Measurements from ENCODE around the gene ENTPD2. TPM values are rescaled to one million over a fixed set of nuclear protein-coding genes. Genes with fewer than 3 reads are reported as not detected.

The ENTPD2 gene
- total and polyA plus RNA-seq, 2 donors (not counting 1 experiment from before 2014, with no cell fraction given): under 0.01 TPM; not detected in 1

- no peaks in the 10 kb centered on the region for H4K20me1 ChIP-seq (ENCODE audit: control insufficient read depth, extremely low read depth, insufficient read depth, low read length)
- no peak within 1 kb of the TSS for H3K4me3 ChIP-seq (replicated peaks in 1 of 4; ENCODE audit: control extremely low read depth in 1 of 4, insufficient read depth in 1 of 4, low read depth in 3 of 4, low read length in 4 of 4)
- no peaks in the 10 kb centered on the region for H3K9me3 ChIP-seq (ENCODE audit: control insufficient read depth, insufficient read depth, low read depth, low read length)
- H3K27me3 ChIP-seq (ENCODE audit: control insufficient read depth, insufficient read depth, low read length): no peaks in the 10 kb centered on the region
- DNase-seq (ENCODE audit: low read depth in 2 of 2): no peak
- no peak within 1 kb of the TSS for H2AFZ ChIP-seq (ENCODE audit: low read length)
- TF ChIP-seq EZH2 (IDR thresholded peaks at IDR 0.05; ENCODE audit: low read length, missing control alignments) (no peak), CTCF (conservative IDR thresholded peaks at IDR 0.05 in 1 of 2, IDR thresholded peaks at IDR 0.05 in 1 of 2; ENCODE audit: low read depth in 1 of 2, low read length in 2 of 2) (no peak)
- no peak within 1 kb of the TSS for H3K9ac ChIP-seq (ENCODE audit: insufficient read depth, low read length)
- H3K4me2 ChIP-seq (ENCODE audit: extremely low read depth, insufficient read depth, low read length): no peak within 1 kb of the TSS
- peaks cover 4% of the 10 kb centered on the region for H3K4me1 ChIP-seq (ENCODE audit: control insufficient read depth, extremely low read depth, insufficient read depth, low read length)
- H3K27ac ChIP-seq (ENCODE audit: insufficient read depth, low read length): no peak within 1 kb of the TSS
- H3K36me3 ChIP-seq (ENCODE audit: control insufficient read depth, insufficient read depth, low read length): no peaks in the 10 kb centered on the region
- H3K79me2 ChIP-seq (ENCODE audit: control insufficient read depth, insufficient read depth, low read length): no peaks in the 10 kb centered on the region
These were observed 21.8 kb downstream of the ENTPD2 start, which contains the start of gene FUT7 for GRCh38 chr9:137031904-137032640. Gene FUT7, minus strand, starts transcription at chr9:137032088. Its CDS starts 97 bp downstream, at chr9:137031991.

GRCh38 chr9:137030538-137031527, 23.0 kb downstream of the ENTPD2 start:
- Histone ChIP-seq H3K27me3 (ENCODE audit: control insufficient read depth, insufficient read depth, low read length) (no peaks in the 10 kb centered on the region), H3K4me3 (replicated peaks in 1 of 4; ENCODE audit: control extremely low read depth in 1 of 4, insufficient read depth in 1 of 4, low read depth in 3 of 4, low read length in 4 of 4) (no peak overlapping the region), H3K36me3 (ENCODE audit: control insufficient read depth, insufficient read depth, low read length) (no peaks in the 10 kb centered on the region), H3K4me1 (ENCODE audit: control insufficient read depth, extremely low read depth, insufficient read depth, low read length) (peaks cover 4% of the 10 kb centered on the region), H3K9ac (ENCODE audit: insufficient read depth, low read length) (no peak overlapping the region), H2AFZ (ENCODE audit: low read length) (no peak overlapping the region), H4K20me1 (ENCODE audit: control insufficient read depth, extremely low read depth, insufficient read depth, low read length) (no peaks in the 10 kb centered on the region), H3K27ac (ENCODE audit: insufficient read depth, low read length) (no peak overlapping the region), H3K9me3 (ENCODE audit: control insufficient read depth, insufficient read depth, low read depth, low read length) (no peaks in the 10 kb centered on the region), H3K4me2 (ENCODE audit: extremely low read depth, insufficient read depth, low read length) (no peak overlapping the region), H3K79me2 (ENCODE audit: control insufficient read depth, insufficient read depth, low read length) (no peaks in the 10 kb centered on the region)
- DNase-seq (ENCODE audit: low read depth in 2 of 2): no peak
- TF ChIP-seq CTCF (conservative IDR thresholded peaks at IDR 0.05 in 1 of 2, IDR thresholded peaks at IDR 0.05 in 1 of 2; ENCODE audit: low read depth in 1 of 2, low read length in 2 of 2) (no peak), EZH2 (IDR thresholded peaks at IDR 0.05; ENCODE audit: low read length, missing control alignments) (no peak)

- Histone ChIP-seq H3K27me3 (ENCODE audit: control insufficient read depth, insufficient read depth, low read length) (no peaks in the 10 kb centered on the region), H3K4me3 (replicated peaks in 1 of 4; ENCODE audit: control extremely low read depth in 1 of 4, insufficient read depth in 1 of 4, low read depth in 3 of 4, low read length in 4 of 4) (no peak overlapping the region), H3K4me1 (ENCODE audit: control insufficient read depth, extremely low read depth, insufficient read depth, low read length) (peaks cover 4% of the 10 kb centered on the region)
These were observed 23.9 kb downstream of the ENTPD2 start for GRCh38 chr9:137030006-137030405.

More at GRCh38 chr9:137030006-137030405, 23.9 kb downstream of the ENTPD2 start:
- H2AFZ ChIP-seq (ENCODE audit: low read length): no peak overlapping the region
- H3K9ac ChIP-seq (ENCODE audit: insufficient read depth, low read length): no peak overlapping the region
- H4K20me1 ChIP-seq (ENCODE audit: control insufficient read depth, extremely low read depth, insufficient read depth, low read length): no peaks in the 10 kb centered on the region
- H3K9me3 ChIP-seq (ENCODE audit: control insufficient read depth, insufficient read depth, low read depth, low read length): no peaks in the 10 kb centered on the region
- no peaks in the 10 kb centered on the region for H3K36me3 ChIP-seq (ENCODE audit: control insufficient read depth, insufficient read depth, low read length)
- no peak overlapping the region for H3K4me2 ChIP-seq (ENCODE audit: extremely low read depth, insufficient read depth, low read length)
- TF ChIP-seq CTCF (conservative IDR thresholded peaks at IDR 0.05 in 1 of 2, IDR thresholded peaks at IDR 0.05 in 1 of 2; ENCODE audit: low read depth in 1 of 2, low read length in 2 of 2) (no peak), EZH2 (IDR thresholded peaks at IDR 0.05; ENCODE audit: low read length, missing control alignments) (no peak)
- no peak overlapping the region for H3K27ac ChIP-seq (ENCODE audit: insufficient read depth, low read length)
- H3K79me2 ChIP-seq (ENCODE audit: control insufficient read depth, insufficient read depth, low read length): no peaks in the 10 kb centered on the region
- no peak for DNase-seq (ENCODE audit: low read depth in 2 of 2)

Data from fibroblast of lung (primary cell).